ENCODE data around the gene HOXA10.

Gene HOXA10

DNA sequence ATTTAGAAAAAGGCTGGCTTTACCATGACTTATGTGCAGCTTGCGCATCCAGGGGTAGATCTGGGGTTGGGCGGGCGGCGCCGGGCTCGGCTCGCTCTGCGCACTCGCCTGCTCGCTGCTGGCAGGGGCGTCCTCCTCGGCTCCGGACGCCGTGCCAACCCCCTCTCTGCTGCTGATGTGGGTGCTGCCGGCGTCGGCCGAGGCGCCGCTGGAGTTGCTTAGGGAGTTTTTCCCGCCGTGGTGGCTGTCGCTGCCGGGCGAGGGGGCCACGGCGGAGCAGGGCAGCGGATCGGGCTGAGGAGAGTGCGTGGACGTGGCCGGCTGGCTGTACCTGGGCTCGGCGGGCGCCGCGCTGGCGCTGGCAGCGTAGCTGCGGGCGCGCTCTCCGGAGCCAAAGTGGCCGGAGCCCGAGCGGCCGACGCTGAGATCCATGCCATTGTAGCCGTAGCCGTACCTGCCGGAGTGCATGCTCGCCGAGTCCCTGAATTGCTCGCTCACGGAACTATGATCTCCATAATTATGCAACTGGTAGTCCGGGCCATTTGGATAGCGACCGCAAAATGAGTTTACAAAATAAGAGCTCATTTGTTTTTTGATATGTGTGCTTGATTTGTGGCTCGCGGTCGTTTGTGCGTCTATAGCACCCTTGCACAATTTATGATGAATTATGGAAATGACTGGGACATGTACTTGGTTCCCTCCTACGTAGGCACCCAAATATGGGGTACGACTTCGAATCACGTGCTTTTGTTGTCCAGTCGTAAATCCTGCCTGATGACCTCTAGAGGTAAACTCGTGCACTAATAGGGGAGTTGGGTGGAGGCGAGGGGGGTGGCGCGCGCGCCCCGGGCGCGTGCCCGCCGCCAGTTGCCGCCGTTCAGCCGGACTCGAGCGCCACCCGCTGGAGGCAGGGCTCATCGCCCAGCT, 30.8 kb downstream of the HOXA10 start, which contains the start of gene HOXA5:
Gene HOXA5 (minus strand): TSS at position 659 of the 927 bp plus-strand sequence. CDS start 74 bp downstream, at position 585.
- DNase-seq = no peak

DNA sequence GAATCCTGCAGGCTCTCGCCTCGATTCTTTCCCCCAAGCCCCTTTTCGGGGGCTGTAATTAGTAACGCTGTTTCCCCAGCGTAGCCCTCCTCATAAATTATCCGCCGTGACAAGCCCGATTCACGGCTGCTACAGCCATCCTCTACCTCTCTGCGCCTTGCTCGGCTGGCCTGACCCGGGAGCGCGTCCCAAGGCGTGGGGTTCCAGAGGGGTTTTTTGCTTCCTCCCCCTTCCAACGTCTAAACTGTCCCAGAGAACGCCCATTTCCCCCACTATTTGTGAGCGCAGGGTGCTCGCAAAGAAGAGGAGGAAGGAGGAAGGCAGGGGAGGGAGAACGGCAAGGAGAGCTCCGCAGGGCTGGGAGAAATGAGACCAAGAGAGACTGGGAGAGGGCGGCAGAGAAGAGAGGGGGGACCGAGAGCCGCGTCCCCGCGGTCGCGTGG, 31.5 kb downstream of the HOXA10 start:
- DNase-seq = no peak

DNA sequence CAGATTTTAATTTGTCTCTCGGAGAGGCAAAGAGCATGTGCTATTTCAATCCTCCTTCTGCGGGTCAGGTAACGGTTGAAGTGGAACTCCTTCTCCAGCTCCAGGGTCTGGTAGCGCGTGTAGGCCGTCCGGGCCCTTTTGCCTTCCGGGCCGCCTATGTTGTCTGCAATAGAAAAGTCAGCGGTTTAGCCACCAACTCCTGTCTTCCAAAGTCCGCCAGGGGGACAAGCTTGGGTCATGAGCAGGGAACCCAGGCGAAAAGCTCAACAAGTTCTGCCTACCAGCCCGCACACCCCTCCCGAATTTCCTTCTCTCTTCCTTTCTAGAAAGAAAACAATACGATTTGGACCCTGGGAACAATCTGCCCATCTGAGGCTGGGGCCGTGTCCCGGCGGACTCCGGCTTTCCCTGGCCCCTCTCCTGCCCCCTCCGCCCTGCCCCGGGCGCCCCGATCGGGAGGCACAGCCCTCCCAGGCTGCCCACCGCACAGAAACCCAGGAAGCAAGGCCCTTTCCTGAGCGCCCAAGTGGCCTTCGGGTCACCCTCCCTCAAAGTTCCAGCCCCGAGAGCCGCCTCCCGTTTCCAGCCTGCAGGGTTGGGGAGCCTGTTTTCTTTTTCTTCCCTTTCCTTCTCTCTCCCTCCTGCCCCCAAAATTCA, 32.1 kb downstream of the HOXA10 start:
- no peak for DNase-seq

DNA sequence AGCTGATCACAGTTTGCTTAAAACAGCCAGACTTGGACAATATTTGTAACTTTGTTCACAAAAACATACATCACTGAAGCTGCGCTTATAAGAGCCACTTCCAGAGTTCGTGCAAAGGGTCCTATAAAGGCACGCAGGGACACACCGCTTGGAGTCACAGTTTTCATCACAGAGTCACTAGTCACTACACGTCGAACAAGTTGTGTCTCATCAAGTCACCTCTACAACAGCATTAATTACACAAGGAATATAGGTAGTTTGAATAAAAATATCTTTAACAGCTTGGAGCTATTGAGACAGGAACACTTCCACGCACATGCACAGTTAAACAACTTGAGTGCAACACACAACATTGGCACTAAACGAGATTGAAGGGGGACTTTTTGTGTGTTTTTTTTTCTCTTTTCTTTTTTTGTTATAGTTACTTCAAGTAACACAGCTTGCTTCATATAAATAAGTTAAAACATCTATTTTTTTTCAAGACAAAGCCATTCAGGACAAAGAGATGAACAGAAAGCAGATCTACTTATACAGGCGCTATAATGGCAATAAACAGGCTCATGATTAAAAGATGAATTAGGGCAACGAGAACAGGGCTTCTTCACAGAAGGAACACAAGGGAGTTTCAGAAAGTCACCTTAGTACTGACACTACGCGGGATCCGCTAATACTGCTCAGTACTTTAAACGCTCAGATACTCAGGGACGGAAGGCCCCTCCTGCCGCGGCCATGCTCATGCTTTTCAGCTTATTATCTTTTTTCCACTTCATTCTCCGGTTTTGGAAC, 32.8 kb downstream of the HOXA10 start:
- DNase-seq = no peak

GRCh38 chr7:27140126-27140857, 33.8 kb downstream of the HOXA10 start:
- DNase-seq = no peak

GRCh38 chr7:27139334-27140125, 34.6 kb downstream of the HOXA10 start:
- DNase-seq = no peak

DNA sequence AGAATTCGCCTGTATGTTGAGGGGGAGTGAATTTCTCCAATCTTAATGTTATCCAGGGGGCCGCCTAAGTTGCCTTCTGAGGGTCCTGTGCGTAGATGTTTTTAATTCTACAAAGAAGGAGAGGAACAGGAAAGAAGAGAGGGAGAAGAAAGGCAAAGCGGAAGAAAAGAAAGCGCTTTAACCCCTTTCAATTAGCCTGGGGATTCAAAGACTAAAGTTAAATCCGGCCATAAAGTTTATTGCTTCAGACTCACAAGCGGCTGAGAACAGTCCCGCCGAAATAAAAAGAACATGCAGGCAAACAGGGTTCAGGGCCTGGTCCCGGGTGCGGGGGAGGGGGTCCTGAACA, 35.2 kb downstream of the HOXA10 start:
- no peak for DNase-seq

- no peak for DNase-seq
Measured at GRCh38 chr7:27138472-27138871, 35.6 kb downstream of the HOXA10 start.

- DNase-seq = no peak
Measured at GRCh38 chr7:27137640-27138315, 36.3 kb downstream of the HOXA10 start.

DNA sequence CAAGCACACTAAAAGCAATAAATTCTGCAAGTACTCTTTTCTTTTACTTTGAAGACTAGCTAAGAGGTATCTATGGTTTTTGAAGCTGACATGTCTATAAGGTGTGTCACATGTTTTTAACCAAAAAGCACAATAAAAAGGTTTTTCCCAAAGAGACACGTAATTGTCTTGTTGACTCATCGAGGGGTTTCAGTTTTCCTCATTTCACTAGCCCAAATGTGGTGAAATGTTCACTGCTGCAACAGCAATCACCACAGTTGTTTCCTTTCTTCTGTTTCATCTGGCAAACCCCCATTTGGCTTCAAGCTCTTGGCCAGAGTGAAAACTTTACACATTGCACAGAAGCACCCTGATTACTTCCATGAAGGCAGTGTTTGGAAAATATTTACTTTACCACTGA, 39.7 kb downstream of the HOXA10 start:
- no peak for DNase-seq

GRCh38 chr7:27133409-27134231, 40.5 kb downstream of the HOXA10 start:
- no peak for DNase-seq

DNA sequence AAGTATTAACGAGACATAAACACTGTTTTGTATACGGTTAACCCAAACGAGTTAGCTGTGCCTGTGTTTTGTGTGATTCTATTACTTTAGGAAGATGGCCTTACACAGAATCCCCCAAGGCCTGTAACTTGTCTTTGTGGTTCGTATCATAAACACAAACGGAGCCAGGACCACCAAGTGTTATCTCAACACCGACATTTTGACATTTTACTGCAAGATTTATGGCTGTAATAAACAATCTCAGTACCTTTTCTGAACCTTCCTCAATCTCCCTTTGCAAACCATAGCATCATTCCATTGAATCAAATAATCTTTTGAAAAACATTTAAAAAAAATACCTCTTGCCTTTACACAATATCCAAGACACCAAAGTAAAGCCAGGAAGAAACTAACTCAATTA, 41.1 kb downstream of the HOXA10 start:
- DNase-seq = no peak

DNA sequence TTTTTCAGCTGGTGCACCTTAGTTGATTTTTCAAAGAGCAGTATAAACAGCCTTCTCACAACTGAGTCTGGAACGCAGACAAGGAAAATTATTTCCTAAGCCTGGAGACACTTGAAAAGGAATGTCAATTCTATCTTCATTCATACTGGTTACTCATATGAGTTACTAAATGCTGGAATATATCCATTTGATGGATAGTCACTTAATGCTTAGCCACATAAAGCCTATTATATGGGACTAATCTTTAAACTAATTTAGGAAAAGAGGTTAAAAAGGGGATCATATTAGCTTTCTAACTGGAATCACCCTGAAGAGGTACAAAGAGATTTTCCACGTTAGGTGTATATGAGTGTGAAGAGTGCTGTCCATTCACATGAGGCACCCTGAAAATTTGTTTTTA, 41.9 kb downstream of the HOXA10 start:
- no peak for DNase-seq

GRCh38 chr7:27131390-27131819, 42.7 kb downstream of the HOXA10 start:
- no peak for DNase-seq

GRCh38 chr7:27130540-27131389, 43.4 kb downstream of the HOXA10 start, which contains the start of gene HOXA4:
Gene HOXA4, minus strand, starts transcription at chr7:27130757. Its CDS starts 24 bp downstream, at chr7:27130733.
- DNase-seq = no peak

- DNase-seq = no peak
Measured at GRCh38 chr7:27129729-27130539, 44.2 kb downstream of the HOXA10 start.

DNA sequence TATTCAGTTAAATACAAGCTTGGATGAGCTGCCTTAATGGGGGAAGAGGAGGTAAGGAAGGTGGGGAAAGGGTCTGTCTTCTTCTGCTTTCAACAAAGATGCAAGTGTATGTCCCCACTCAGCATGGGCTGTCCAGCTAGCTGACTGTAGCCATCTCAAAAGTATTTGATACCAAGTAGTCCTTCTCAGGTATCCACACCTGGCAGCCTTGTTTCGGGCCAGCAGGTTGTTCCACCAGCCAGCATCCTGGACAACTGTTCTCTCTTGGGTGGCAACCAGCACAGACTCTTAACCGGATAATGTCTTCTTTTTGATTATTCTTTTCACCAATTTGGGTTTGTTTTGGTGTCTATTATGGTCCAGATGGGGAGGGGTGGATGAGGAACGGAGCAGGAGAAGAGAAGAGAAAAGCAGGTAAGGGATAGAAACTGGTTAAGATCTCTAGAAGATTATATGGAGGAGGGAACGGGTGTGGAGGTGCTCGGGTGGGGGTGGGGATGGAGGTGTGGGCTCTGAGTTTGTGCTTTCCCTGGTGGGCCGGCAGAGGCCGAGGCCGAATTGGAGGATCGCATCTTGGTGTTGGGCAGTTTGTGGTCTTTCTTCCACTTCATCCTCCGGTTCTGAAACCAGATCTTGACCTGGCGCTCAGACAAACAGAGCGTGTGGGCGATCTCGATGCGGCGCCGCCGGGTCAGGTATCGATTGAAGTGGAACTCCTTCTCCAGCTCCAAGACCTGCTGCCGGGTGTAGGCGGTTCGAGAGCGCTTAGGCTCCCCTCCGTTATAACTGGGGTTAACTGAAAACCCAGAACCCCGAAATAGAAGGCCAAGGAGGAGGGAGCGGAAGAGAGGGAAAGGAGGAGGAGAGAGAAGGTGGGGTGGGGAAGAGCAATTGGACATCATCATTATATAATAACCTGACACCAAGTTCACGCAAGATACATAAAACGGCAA, 45.1 kb downstream of the HOXA10 start:
- DNase-seq = no peak

Measured in hippocampal formation (tissue), 2 donors.